GM18868 (cell line): ENCODE data around the gene NPHS1.
"Not testable (repeated sequence)": the region's sequence is repeated elsewhere in the genome, so short reads cannot be mapped to it uniquely, and the experiment has no call there.

Experiments used
- ATAC-seq: cut with Tn5 transposase; IDR thresholded peaks from one replicate; pipeline ENCODE4 v1.9.1; 2021; ENCODE audit warnings: mild to moderate bottlenecking, moderate library complexity; ENCODE audit not compliant: unreplicated experiment

NPHS1 gene

GRCh38 chr19:35874392-35874930, 22.2 kb upstream of the NPHS1 start:
- ATAC-seq = no peak

- ATAC-seq = no peak
Measured at GRCh38 chr19:35872180-35872579, 19.9 kb upstream of the NPHS1 start.

- no peak for ATAC-seq
Measured at GRCh38 chr19:35871611-35872010, 19.3 kb upstream of the NPHS1 start.

GRCh38 chr19:35870798-35871197, 18.5 kb upstream of the NPHS1 start:
- ATAC-seq = no peak

- not testable (repeated sequence) for ATAC-seq
Measured at GRCh38 chr19:35870124-35870736, 17.9 kb upstream of the NPHS1 start.

- ATAC-seq = no peak
Measured at GRCh38 chr19:35869327-35870123, 17.2 kb upstream of the NPHS1 start.

- ATAC-seq = no peak
Measured at GRCh38 chr19:35868823-35869326, 16.6 kb upstream of the NPHS1 start.

GRCh38 chr19:35868172-35868822, 16.0 kb upstream of the NPHS1 start, which contains the start of gene APLP1:
TSS of gene APLP1 (plus strand) at chr19:35868574. CDS start at chr19:35868637, 63 bp downstream.
- no peak for ATAC-seq

GRCh38 chr19:35863018-35863417, 10.7 kb upstream of the NPHS1 start:
- ATAC-seq = no peak

GRCh38 chr19:35862528-35862927, 10.2 kb upstream of the NPHS1 start:
- ATAC-seq = no peak

GRCh38 chr19:35861640-35862160, 9.4 kb upstream of the NPHS1 start:
- ATAC-seq = no peak

GRCh38 chr19:35860818-35861639, 8.7 kb upstream of the NPHS1 start:
- ATAC-seq = no peak

- no peak for ATAC-seq
Measured at GRCh38 chr19:35860436-35860817, 8.1 kb upstream of the NPHS1 start.

- no peak for ATAC-seq
Measured at GRCh38 chr19:35859414-35859813, 7.1 kb upstream of the NPHS1 start.

GRCh38 chr19:35858311-35858710, 6.0 kb upstream of the NPHS1 start:
- no peak for ATAC-seq

- ATAC-seq = no peak
Measured at GRCh38 chr19:35856546-35857149, 4.3 kb upstream of the NPHS1 start, which contains the start of gene KIRREL2. TSS of gene KIRREL2 (plus strand) at chr19:35856911. CDS start at chr19:35857120, 209 bp downstream.

- ATAC-seq = no peak
Measured at GRCh38 chr19:35853038-35853756, 893 bp upstream of the NPHS1 start.

GRCh38 chr19:35851213-35852028, 883 bp downstream of the NPHS1 start:
- no peak for ATAC-seq
